Measurements from ENCODE around the gene DCN.

- TF ChIP-seq, protein P1, sequence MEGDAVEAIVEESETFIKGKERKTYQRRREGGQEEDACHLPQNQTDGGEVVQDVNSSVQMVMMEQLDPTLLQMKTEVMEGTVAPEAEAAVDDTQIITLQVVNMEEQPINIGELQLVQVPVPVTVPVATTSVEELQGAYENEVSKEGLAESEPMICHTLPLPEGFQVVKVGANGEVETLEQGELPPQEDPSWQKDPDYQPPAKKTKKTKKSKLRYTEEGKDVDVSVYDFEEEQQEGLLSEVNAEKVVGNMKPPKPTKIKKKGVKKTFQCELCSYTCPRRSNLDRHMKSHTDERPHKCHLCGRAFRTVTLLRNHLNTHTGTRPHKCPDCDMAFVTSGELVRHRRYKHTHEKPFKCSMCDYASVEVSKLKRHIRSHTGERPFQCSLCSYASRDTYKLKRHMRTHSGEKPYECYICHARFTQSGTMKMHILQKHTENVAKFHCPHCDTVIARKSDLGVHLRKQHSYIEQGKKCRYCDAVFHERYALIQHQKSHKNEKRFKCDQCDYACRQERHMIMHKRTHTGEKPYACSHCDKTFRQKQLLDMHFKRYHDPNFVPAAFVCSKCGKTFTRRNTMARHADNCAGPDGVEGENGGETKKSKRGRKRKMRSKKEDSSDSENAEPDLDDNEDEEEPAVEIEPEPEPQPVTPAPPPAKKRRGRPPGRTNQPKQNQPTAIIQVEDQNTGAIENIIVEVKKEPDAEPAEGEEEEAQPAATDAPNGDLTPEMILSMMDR (IDR thresholded peaks at IDR 0.05), result no peak
- TF ChIP-seq POLR2A (IDR thresholded peaks at IDR 0.05), result no peak
Measured at GRCh38 chr12:91109581-91110310, 72.9 kb downstream of the DCN start.
